GM18511 (cell line): ENCODE results near the gene GGNBP2.
"Not testable (repeated sequence)": the region's sequence is repeated elsewhere in the genome, so short reads cannot be mapped to it uniquely, and the experiment has no call there.

Source experiments
- ATAC-seq: cut with Tn5 transposase; IDR thresholded peaks from one replicate; pipeline ENCODE4 v1.9.1; 2021; ENCODE audit warnings: mild to moderate bottlenecking, moderate library complexity; ENCODE audit not compliant: unreplicated experiment

Gene GGNBP2

GRCh38 chr17:36599546-36600250, 55.0 kb downstream of the GGNBP2 start:
- no peak for ATAC-seq

GRCh38 chr17:36600465-36600864, 55.7 kb downstream of the GGNBP2 start:
- no peak for ATAC-seq

DNA sequence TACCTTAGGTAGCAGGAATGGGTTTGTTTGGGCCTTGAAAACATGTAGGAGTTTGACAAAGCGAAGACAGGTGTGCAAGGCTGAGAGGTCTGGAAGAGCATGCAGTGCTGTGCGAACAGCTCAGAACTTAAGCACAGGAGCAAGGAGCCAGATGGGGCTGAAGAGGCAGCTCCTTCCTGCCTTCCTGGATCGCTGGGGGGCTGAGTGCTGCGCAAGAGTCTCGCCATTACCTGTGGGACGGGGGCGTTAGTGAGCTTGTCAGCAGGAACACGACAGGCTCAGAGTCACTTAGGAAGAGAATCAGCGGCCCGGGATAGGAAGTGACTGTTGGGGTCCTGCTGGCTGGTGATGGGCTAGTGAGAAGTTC, 56.2 kb downstream of the GGNBP2 start:
- peak; percentile 15 for ATAC-seq

- peak; percentile 79 for ATAC-seq
These were observed 56.7 kb downstream of the GGNBP2 start, which contains the start of gene MRM1 for GRCh38 chr17:36601303-36602029. TSS of gene MRM1 (plus strand) at chr17:36601583. CDS start at chr17:36601811, 228 bp downstream.

DNA sequence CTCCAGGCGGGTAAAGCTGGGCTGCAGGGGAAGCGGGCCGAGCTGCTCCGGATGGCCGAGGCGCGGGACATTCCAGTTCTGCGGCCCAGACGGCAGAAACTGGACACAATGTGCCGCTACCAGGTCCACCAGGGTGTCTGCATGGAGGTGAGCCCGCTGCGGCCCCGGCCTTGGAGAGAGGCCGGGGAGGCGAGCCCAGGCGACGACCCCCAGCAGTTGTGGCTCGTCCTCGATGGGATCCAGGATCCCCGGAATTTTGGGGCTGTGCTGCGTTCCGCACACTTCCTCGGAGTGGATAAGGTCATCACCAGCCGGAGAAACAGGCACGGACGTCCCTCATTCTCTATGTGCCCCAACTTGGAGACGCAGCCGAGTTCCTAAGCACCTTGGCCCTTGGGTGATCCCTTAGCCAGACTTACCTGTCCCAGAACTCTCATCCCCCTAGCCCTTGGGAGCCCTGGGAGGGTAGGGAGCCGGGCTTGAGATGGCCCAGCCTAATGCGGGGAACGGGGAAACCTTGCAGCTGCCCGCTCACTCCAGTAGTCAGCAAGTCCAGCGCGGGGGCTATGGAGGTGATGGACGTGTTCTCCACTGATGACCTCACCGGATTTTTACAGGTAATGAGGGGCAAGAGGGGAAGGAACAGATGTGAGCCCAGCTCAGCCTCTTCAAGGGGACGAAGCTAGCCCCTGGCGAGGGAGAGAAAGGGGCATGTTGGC, 57.5 kb downstream of the GGNBP2 start:
- peak; percentile 14 for ATAC-seq

- no peak for ATAC-seq
These were observed 58.2 kb downstream of the GGNBP2 start for GRCh38 chr17:36602924-36603384.

DNA sequence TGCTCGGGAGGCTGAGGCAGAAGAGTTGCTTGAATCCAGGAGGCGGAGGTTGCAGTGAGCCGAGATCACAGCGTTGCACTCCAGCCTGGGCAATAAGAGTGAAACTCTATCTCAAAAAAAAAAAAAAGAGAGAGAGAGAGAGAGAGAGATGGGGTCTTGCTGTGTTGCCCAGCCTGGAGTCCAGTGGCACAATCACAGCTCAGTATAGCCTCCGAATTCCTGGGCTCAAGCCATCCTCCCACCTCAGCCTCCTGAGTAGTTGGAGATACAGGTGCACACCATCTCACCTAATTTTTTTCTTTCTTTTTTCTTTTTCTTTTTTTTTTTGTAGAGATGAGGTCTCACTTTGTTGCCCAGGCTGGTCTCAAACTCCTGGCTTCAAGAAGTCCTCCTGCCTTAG, 60.3 kb downstream of the GGNBP2 start:
- ATAC-seq: not testable (repeated sequence)

DNA sequence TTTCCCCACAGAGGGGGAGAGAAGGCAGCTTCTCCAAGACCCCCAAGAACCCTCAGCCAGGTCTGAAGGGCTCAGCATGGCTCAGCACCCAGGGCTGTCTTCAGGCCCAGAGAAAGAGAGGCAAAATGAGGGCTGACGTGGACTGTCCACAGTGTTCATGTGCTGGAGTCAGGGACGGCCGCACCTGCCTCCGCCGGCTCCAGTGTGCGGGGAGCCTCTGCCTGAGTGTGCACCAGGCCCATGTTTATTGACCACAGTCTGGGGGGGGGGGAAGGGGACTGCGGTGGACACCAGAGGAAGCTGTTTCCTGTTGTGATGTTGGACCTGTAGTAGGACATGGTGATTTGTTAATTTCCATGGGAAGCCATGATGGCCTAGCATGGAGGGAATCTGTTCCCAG, 63.6 kb downstream of the GGNBP2 start:
- no peak for ATAC-seq

GRCh38 chr17:36608794-36609497, 64.2 kb downstream of the GGNBP2 start:
- no peak for ATAC-seq

GRCh38 chr17:36609498-36609862, 64.8 kb downstream of the GGNBP2 start:
- no peak for ATAC-seq

DNA sequence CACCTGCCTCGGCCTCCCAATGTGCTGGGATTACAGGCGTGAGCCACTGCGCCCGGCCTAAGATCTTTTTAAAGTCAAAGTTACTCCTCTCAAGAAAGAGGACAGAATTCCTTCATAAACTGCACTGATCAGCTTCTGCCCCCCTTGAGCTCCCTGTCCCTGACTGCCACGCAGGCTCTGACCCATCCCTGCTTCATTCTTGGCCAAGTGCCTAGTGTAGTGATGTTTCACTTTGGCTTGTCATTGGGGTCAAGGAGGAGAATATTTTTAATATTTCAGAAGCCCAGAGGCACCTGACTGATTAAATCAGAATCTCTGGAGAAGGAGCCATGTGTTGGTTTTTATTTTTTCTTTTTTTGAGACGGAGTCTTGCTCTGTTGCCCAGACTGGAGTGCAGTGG, 65.8 kb downstream of the GGNBP2 start:
- ATAC-seq: no peak

DNA sequence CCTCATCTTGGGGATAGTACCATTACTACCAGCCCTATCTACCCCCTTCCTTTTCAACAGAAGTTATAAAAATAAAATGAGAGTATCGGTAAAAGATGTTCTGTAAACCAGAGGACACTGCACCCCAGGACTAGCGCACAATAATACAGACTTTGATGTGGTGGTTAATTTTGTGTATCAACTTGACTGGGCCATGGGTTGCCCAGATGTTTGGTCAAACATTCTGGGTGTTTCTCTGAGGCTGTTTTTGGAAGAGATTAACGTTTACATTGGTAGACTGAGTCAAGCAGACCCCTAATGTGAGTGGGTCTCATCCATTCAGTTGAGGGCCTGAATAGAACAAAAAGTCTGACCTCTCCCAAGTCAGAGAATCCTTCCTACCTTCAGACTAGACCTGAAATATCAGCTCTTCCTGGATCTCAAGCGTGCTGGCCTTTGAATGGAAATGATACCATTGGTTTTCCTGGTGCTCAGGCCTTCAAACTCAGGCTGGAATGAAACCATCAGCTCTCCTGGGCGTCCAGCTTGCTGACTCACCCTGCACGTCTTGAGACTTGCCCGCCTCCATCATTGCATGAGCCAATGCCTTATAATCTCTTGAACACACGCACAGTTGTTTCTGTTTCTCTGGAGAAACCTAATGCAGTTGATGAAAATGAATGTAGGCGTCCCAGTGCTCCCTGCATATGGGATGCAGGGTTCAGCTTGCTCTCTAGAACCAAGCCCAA, 66.8 kb downstream of the GGNBP2 start:
- ATAC-seq: no peak

- no peak for ATAC-seq
These were observed 67.6 kb downstream of the GGNBP2 start for GRCh38 chr17:36612323-36612722.

- ATAC-seq: no peak
These were observed 68.4 kb downstream of the GGNBP2 start for GRCh38 chr17:36613155-36613554.

GRCh38 chr17:36614081-36614480, 69.4 kb downstream of the GGNBP2 start:
- ATAC-seq: no peak

DNA sequence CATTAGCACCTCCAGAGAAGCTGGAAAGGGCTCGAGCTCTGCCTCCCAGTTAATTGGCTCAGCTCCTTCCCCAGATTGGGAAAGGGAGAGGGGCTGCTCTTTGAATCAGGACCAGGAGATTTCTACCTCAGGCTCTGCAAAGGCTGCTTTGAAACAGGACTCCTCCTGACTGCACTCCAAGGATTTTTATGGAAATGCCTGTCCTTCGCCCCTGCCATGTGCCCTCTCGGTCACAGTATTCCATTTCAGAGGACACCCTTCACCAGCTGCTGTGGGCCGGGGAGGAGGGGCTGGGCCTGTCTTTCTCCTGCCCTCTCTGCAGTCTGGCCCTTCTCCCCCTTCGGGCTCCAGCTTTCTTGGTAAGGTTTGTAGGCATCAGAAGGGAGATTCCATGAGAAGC, 70.2 kb downstream of the GGNBP2 start:
- ATAC-seq: no peak

DNA sequence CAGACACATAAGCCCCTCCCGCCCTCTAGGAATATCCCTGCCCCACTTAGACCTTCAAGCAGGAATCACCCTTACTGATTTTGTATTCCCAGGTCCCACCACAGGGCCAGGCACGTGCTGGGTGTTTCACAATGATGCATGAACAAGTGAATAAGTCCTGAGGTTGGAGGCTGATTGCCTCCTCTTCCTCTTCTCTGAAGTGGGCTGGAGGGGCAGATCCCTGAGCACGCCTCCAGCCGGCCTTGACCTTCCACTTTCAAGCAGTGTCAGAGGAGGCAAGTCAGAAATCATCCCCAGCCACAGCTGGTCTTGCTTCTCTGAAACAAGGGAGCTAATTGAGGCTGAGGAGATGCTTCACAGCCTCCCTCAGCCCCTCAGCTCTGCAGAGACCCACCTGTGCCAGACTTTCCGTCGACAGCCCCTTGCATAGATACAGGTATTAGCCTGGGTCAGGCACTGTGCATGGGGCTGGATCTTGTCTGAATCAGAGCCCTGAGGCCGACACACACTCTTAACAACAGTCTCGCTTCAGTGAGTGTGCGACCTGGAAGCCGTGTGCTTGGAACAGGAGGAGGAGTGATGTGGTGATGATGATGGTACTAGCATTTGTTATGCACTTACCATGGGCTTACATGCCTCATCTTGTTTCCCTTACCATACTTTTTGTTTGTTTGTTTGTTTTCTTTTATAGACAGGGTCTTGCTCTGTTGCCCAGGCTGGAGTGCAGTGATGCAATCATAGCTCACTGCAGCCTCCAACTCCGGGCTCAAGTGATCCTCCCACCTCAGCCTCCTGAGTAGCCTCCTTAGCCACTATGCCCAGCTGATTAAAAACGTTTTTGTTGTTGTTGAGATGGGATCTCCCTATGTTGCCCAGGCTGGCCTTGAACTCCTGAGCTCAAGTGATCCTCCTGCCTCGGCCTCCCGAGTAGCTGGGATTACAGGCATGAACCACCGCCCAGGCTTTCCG, 71.6 kb downstream of the GGNBP2 start:
- no peak for ATAC-seq

DNA sequence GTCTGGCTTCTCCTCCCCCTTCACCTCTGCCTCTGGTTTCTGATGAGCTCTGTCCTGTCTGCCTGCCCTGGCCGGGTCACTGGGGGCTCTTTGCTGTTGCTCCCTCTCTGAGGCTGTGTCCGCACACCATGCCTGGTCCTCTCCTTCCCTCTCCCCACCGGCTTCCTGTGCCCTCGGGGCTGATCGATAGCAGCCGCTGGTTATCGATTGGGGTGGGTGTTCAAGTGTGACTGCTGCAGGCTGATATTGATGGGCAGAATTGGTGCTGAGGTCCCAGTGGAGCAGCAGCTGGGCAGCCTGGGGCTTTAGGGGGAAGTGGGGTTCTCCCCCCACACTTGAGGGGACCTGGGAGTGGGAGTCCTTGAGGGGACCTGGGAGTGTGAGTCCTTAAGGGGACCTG, 73.1 kb downstream of the GGNBP2 start:
- ATAC-seq: no peak

- no peak for ATAC-seq
These were observed 78.6 kb downstream of the GGNBP2 start for GRCh38 chr17:36623281-36623680.
